HG03460 (cell line): ENCODE data around the gene SLC35C1.
"Not testable (repeated sequence)": the region's sequence is repeated elsewhere in the genome, so short reads cannot be mapped to it uniquely, and the experiment has no call there.

Experiments used
- ATAC-seq: cut with Tn5 transposase; IDR thresholded peaks from one replicate; pipeline ENCODE4 v1.9.1; 2021; ENCODE audit not compliant: unreplicated experiment

The SLC35C1 gene

DNA sequence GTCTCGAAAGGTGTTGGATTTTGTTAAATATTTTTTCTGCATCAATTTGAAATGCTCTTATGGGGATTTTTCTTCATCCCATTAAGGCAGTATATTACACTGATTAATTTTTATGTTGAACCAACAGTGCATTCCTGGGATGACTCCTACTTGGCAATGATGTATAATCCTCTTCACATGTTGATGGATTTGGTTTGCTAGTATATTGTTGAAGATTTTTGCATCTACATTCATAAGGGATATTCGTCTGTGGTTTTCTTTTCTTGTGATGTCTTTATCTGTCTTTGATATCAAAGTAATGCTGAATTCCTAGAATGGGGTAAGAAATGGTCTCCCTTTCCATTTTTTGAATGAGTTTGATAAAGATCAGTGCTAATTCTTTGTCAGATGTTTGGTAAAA lies 18.7 kb upstream of the SLC35C1 start:
- no peak for ATAC-seq

DNA sequence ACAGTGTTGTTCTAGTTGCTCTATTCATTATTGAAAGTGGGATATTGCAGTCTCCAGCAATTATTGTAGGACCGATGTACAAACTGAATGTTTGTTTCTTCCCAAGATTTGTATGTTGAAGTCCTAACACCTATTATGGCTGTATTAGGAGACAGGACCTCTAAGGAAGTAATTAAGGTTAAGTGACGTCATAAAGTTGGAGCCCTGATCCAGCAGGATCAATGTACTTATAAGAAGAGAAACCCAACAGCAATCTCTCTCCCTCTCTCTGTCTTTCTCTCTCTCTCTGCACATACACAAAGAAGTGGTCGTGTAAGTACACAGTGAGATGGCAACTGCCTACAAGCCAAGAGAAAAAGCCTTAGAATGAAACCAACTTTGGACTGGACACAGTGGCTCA lies 16.1 kb upstream of the SLC35C1 start:
- ATAC-seq: no peak

DNA sequence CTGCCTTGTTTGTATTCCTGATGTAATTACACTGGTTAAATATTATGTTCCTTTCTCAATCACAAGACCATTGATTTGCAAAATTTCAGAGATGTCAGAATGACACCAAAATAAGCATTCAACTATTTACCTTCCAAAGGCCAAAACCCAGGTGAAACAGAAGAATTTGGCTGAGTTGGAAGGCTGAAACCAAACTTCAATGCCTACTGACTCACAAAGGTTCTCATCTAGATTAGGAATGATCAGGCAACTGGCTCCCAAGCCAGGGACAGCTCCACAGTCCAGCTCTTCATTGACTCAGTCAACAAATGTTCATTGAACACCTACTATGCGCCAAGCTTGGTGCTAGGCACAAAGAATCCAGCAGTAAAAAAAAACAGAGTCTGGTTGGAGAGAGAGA lies 13.4 kb upstream of the SLC35C1 start:
- no peak for ATAC-seq

DNA sequence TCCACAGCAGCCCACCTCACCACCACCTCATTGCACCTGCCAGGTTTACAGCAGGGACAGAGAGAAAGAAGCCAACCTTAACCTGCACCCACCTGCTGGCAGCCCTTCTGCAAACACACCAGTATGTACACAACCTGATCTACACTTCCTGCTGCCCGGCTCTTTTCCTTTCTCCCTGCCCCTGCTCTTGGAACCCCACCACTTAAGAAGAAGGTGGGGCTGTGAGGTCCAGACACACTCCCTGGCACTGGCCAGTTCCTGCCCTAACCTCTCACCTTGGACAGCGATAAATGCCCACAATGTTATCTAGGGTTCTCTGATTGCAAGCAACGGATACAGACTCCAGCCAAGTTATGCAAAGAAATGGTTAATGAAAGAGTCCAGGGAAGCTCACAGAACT lies 10.8 kb upstream of the SLC35C1 start:
- no peak for ATAC-seq

DNA sequence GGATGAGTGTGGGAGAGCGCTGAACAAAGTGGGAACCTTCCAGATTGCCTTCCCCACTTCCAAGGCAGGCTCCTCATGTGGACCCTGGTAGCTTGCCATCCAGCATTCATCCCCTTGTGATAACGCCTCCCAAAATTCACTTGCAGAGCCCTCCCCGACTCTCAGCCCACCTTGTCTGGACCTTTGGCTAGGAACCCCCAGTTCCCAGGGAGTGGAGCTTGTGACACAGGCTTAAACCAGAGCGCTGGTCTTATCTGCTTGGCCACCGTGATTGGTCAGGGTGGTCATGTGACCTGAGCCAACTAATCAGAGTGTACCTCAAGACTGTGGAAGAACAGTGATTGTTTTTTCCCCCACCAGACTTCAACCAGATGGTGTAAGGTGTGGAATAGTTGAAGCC lies 9.6 kb upstream of the SLC35C1 start:
- no peak for ATAC-seq

DNA sequence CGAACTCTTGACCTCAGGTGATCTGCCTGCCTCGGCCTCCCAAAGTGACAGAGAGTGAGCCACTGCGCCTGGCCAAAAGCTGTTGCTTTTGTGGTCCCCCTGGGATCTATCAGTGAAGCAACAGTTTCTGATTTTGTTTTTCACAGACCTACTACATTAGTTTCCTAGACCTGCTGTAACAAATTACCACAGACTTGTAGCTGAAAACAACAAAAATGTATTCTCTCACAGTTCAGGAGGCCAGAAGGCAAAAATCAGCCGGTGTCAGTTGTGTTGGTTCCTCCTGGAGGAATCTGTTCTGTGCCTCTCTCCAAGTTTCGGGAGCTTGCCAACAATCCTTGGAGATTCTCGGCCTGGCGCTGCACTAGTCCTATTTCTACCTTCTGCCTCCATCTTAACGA lies 8.5 kb upstream of the SLC35C1 start:
- ATAC-seq: no peak

DNA sequence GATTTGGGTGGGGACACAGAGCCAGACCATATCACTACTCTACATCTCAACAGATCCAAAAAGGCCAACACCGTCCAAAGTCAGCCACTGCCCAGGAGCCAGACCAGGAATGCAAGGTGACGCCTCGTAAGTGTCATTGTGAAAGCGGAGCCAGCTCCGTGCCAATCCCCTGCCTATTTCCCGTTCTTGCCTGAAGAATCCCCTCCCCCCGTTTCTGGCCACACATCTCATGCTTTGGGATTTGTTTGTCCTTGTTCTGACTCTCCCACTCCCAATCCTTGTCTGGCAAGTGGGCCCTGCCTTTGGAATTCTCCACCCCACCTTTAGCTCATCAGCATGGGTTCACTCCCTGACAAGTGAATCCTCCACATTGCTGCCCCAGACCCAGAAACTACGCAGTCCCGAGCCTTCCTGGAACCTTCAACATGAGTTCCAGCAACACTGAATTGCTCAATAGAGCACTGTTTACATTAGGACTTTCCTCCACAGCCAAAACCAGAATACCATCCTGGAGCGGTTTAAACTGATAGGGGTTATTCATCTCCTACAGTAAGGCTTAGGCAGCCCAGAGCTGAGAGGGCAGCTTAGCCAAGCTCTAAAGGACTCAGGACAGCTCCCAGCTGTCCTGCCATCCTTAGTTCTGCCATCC lies 6.0 kb upstream of the SLC35C1 start:
- ATAC-seq: no peak

DNA sequence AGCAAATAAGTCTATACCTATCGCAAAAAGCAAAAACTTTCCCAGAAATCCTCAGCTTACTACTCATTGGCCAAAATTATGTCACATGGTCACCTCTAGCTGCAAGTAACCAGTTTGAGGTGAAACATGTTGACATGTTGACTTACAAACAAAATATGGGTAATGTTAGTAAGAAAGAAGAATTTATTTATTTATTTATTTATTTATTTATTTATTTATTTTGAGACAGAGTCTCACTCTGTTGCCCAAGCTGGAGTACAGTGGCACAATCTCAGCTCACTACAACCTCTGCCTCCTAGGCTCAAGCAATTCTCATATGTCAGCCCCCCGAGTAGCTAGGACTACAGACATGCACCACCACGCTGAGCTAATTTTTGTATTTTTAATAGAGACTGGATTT lies 5.4 kb upstream of the SLC35C1 start:
- ATAC-seq: no peak

DNA sequence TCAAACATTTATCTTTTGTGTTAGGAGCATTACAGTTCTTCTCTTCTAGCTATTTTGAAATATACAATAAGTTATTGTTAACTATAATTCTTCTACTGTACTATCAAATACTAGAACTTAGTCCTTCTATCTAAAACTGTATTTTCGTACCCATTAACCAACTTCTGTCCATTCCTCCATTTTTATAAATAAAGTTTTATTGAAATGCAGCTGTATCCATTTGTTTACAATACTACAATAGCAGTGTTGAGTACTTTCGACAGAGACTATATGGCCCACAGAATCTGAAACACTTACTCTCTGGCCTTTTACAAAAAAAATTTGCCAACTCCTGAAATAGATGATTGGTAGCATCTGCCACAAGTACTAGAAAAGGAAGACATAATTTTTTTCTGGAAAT lies 4.7 kb upstream of the SLC35C1 start:
- ATAC-seq: no peak

DNA sequence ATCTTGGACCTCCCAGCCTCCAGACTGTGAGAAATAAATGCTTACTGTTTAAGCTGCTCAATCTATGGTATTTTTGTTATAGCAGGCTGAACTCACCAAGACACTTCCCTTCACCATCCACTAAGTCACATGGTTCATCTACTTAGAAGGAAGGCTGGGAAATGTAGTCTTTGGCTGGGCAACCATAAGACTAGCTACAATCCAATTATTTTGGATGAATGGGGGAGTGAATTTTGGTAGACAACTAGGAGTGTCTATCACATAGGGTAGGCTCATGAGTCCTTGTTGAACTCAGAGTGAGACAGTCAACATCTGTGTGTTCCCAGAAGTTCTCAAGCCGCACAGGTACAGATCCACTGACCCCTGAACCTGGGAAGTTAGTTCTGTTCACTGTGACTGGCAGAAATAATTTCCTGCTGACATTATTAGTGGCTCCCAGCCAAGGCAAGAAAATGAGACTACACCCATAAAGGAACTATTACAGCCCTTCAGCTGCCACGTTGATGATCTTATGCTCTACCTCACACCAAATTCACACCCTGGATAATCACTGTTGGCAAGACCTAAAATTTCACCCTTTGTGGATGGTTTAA lies 3.1 kb upstream of the SLC35C1 start:
- no peak for ATAC-seq

DNA sequence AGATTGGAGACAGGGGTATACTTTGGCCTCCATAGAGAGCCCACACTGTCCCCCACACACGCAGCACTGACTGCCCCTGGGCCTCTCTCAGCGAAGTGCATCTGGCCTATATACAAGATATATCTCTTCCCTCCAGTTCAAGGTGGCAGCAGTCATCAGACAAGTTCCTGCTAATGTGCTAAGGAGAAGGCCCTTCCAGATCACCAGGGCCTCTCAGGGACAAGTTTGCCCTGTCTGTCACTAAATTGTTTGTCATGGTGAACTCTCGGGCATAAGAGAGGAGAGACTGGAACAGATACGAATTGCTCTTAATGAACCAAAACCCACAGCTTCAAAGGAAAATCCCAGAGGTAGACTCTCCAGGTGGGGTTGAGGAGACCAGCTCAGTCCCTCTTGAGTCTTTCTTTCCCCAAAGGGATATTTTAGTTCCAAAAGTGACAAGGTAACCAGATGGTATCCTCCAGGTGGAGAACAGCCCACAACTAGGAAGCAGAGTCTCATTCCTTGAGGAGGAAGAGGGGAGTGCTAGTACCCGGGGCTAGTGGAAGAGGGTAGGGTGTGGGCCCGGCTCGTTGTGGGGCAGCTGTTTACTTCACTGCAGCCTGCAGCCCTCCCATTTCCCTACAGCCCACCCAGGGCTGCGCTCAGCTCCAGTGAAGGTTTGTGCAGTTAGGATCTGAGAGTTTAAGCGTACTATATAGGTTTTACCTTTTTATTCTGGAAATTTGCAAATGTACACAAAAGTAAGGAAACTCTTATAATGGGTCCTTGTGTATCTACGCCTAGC lies 2.2 kb upstream of the SLC35C1 start:
- ATAC-seq: no peak

DNA sequence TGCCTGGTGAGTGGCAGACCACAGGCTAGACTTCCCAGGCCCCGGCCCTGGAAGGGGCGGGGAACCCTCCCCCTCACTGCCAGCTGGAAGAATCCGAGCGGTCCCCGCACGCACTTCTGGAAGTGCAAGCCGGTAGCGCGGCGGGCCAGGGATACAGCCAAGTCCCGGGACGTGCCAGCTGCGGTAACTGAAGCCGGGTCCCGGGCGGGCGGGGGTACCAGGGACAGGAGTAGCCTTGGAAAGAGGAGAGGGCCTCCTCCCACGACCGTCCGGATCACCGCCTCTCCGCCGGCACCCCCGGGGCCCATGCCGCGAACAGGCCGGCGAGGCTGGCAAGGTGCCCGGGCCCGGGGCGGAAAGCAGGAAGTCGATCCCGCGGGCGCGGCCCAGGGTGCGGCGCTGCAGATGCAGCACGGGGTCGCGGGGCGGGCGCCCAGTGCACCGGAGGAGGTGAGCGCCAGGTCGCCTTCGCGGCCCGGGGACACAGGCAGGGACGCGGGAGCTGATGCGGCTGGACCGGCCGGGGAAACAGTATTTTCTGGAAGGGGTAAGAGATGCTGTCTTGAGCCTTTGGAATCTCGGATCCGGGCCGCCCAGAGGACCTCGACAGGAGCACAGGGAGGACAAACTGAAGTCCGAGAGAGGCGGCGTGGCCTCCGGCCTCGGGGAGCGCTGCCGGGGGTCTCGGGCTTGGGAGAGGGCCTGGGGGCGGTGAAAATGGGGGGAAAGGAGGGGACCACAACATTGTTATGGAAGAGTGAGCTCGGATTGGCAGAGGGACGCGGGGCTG lies 783 bp upstream of the SLC35C1 start:
- ATAC-seq: no peak

DNA sequence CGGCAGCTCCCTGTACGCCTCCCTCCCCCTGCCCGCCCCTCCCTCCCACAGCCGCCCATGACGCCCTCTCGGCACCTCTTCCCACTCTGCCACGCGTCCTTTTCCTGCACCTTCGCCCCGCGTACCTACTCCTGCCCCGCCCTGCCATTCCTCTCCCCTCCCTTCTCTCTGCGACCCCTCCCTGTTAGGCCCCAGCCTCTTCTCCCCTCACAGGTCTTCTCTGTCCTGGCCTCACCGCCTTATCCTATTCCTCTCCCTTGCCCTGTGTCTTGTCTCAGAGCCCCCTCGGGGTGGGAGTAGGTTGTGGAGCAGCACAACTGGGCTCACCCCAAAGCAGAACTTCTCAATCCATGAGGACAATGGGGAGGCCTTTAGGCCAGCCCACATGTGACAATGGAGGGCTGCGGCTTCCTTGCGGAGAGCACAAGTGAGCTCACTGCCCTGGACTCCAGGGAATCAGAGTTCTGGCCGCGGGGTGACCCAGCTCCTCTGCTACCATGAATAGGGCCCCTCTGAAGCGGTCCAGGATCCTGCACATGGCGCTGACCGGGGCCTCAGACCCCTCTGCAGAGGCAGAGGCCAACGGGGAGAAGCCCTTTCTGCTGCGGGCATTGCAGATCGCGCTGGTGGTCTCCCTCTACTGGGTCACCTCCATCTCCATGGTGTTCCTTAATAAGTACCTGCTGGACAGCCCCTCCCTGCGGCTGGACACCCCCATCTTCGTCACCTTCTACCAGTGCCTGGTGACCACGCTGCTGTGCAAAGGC lies 539 bp downstream of the SLC35C1 start:
- ATAC-seq: peak; percentile 28

DNA sequence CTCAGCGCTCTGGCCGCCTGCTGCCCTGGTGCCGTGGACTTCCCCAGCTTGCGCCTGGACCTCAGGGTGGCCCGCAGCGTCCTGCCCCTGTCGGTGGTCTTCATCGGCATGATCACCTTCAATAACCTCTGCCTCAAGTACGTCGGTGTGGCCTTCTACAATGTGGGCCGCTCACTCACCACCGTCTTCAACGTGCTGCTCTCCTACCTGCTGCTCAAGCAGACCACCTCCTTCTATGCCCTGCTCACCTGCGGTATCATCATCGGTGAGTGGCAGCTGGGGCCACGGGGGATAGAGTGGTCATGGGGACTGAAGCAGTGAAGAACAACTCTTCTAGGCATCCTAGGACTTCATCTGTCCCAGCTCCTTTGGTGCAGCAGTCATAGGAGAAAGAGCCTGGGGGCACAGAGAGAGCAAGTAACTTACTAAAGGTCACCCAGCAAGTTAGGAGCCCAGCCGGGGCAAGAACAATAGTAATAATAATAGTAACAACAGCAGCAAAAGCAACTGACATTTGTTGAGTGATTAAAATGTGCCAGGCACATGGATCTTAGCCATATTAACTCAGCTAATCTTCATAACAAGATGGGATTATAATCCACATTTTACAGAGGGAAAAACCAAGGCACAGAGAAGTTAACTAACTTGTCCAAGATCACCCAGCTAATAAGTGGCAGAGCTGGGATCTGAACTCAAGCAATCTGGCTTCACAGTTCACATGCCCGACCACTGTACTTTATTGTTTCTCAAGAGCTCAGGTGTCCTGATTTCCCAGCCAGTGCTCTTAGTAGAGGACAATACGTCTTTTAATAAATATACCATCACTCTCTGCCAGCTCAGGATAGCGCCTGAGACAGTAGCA lies 1.4 kb downstream of the SLC35C1 start:
- ATAC-seq: no peak

DNA sequence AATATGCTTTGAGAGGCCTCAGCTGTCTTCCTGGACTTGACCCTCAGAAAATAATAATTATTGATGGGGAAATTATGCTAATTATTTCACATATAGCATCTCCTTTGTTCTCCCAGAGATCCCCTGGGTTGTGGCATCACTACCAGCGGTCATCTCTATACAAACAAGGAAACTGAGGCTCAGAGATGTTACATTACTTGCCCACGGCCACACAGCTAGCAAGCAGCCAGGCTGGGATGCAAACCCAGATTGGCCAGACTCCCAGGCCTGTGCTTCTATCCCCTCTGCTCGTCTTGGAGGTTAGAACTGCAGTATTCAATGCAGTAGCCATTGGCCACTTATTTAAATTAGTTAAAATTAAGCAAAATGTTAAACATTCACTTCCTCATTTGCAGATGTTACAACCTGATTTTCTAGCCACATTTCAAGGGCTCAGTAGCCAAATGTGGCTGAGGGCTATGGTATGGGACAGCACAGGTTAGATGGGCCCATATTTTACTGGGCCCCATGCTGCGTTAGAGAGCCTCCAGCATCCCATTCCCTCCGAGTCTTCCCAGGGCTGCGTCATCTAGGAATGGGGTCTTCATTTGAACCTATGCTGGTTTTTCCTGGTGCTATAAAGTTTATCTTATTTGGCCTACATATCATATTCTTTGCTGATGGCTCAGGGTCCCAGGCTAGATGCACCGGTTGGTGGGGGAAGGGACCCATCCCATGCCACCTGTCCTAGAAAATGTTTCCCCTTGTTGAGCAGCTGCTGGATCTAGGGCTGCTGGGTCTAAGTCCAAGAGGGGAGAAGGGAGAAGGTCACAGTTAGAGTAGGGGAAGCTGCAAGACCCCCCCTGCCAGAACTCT lies 2.2 kb downstream of the SLC35C1 start:
- ATAC-seq: no peak

DNA sequence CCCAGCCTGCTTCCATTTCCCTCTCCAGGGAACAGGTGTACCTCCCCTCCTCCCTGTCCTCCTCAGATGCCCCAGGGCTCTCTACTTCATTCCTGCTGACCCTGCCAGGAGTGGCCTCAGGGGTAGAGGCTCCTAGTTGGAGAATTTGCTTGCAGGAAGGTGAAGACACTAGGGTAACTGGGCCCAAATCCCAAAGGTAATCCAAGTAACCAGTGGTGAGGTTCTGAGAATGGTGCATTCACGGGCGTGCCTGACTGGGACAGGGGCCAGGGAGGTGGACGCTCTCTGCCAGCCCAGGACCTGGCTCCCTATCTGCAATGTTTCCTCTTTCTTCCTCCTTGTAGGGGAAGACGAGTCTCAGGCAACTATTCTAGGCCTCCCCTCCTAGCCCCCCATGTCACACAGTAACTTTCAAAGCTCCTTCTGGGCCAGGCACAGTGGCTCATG lies 2.9 kb downstream of the SLC35C1 start:
- ATAC-seq: no peak

DNA sequence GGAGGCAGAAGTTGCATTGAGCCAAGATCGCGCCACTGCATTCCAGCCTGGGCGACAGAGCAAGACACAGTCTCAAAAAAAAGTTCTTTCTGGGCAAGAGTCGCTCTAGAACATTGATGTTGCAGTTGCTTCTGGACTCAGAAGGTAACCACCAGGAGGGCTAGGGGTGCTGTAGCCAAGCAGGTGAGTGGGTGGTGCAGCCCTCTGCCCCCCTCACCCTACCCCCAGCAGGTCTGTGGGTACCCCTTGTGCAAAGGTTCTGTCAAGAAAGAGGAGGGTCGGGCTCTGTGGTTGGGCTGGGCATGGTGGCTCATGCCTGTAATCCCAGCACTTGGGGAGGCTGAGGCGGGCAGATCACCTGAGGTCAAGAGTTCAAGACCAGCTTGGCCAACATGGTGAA lies 3.5 kb downstream of the SLC35C1 start:
- not testable (repeated sequence) for ATAC-seq

DNA sequence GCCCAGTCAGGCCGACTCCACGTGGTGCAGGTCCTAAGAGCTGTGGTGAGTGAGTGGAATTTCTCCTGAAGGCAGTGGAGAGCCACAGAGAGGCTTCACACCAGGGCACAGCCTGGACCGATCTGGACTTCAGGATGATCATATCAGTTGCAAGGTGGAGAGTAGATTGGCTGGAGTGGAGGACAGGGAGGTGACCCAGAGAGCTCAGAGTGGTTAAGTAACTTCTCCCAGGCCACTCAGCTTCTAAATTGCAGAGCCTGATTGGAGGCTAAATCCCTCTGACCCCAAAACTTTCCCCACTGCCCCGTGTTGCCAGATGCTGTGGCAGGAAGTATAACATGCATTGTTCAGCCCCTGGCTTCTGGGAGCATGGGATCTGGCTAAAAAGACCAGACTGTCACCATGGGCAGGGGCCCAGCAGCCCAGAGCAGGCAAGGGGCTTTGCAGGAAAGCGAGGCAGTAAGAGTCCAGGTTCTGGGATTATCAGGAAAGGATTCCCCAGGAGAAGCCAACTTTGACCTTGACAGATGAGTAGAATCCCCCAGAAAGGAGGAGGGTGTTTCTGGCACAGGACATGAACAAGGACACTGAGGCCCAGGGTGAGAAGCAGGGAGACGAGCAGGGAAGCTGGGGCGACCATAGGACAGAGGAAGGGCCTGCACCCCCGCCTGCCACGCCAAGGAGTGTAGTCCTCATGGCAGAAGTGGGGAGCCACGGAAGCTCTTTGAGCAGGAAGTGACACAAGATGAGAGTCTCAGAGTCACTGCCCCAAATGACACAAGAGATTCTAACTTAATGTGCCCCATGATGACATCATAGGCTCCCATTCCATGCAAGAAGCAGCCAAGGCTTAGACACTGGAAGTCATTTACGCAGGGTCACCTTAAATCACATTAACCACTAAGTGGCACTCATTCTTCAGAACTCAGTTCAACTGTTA lies 4.8 kb downstream of the SLC35C1 start:
- ATAC-seq: no peak
